ENCODE data around the gene NDUFAF4. TPM values are rescaled to one million over a fixed set of nuclear protein-coding genes. Genes with fewer than 3 reads are reported as not detected.
"Not testable (repeated sequence)": the region's sequence is repeated elsewhere in the genome, so short reads cannot be mapped to it uniquely, and the experiment has no call there.

The NDUFAF4 gene
- total RNA-seq, 1 experiment from 2014 or later, result 50.2 TPM

GRCh38 chr6:96907498-96907897 is 9.8 kb upstream of the NDUFAF4 start:
- in situ Hi-C loops (cut with HindIII; ENCODE audit: low sequenced_read_pairs), result no loop called here
- no peak for DNase-seq (ENCODE audit: low spot score)

- no peak for DNase-seq (ENCODE audit: low spot score)
- in situ Hi-C loops (cut with HindIII; ENCODE audit: low sequenced_read_pairs), result no loop called here
Observed at GRCh38 chr6:96900873-96901272, 3.2 kb upstream of the NDUFAF4 start.

- no peak for DNase-seq (ENCODE audit: low spot score)
- in situ Hi-C loops (cut with HindIII; ENCODE audit: low sequenced_read_pairs), result no loop called here
Observed at GRCh38 chr6:96899451-96899998, 1.8 kb upstream of the NDUFAF4 start.

DNA sequence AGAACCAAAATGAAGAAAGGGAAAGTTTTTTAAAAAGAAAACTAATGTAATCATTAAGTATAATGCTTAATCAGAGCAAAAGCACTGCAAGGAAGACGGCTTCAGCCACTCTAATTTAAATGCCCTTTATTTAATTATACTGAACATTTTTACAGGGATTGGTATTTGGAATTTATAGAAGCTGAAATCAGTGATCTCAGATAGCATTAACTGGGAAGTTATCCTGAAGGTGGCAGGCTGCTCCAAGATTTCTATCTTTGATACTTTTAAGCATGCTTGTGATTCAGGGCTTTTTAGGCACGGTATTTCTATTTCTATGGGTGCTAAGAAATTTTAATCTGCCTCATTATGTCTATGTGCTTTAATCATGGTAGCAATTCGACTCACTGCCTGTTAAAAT is 1.3 kb upstream of the NDUFAF4 start:
- in situ Hi-C loops (cut with HindIII; ENCODE audit: low sequenced_read_pairs), result no loop called here
- DNase-seq (ENCODE audit: low spot score), result peak; percentile 71

DNA sequence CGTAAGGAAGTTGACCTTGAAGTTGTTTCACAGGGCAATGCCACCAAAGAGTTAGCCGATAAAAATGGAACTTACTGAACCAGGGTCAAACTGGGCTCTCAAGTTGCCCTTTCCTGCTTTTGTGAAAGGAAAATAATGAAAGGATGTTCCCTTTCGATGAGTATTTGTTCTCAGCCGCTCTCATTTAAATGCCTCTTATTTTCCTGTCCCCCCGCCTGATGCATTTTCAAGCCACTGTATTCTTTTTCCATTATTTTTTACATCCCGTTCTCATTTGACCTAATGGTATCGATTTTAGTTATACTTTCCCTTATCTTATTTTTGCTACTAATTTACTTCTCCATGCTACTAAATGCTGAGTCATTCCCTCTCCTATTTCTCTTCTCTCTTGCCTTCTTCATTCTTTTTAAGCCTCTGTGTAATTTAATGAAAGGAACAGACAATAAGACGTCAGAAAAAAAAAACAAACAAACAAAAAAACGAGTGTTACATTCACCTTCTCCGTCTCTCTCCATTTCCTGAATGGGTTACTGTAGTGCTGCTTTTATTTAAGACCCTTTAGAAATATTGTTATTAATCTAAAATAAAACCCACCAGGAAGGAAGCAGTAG is 655 bp upstream of the NDUFAF4 start:
- in situ Hi-C loops (cut with HindIII; ENCODE audit: low sequenced_read_pairs), result no loop called here
- peak; percentile 19 for DNase-seq (ENCODE audit: low spot score)

DNA sequence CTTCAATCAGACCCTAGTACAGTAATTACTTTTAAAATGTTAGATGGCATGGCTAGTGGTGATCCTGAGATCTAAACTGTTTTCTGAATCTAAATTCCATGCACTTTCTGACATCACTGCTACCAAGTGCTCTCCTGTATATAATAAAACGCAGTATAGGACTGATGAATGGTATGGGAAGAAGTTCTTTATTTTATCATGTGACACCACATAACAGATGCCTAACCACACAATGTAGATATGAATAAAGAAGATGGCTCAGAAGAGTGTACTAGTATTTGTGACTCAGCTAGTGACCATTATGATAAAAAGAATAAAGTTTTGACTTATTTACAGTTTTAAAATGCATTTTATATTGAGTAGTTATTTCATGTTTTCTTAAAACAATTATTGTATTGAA is 8.5 kb downstream of the NDUFAF4 start:
- in situ Hi-C loops (cut with HindIII; ENCODE audit: low sequenced_read_pairs), result no loop called here
- DNase-seq (ENCODE audit: low spot score), result no peak

- in situ Hi-C loops (cut with HindIII; ENCODE audit: low sequenced_read_pairs), result no loop called here
- DNase-seq (ENCODE audit: low spot score), result no peak
Observed at GRCh38 chr6:96888745-96889144, 8.9 kb downstream of the NDUFAF4 start.

GRCh38 chr6:96886519-96886918 is 11.2 kb downstream of the NDUFAF4 start:
- no peak for DNase-seq (ENCODE audit: low spot score)
- in situ Hi-C loops (cut with HindIII; ENCODE audit: low sequenced_read_pairs), result no loop called here

GRCh38 chr6:96885187-96885631 is 12.5 kb downstream of the NDUFAF4 start:
- in situ Hi-C loops (cut with HindIII; ENCODE audit: low sequenced_read_pairs); DNase-seq (ENCODE audit: low spot score): not testable (repeated sequence)

DNA sequence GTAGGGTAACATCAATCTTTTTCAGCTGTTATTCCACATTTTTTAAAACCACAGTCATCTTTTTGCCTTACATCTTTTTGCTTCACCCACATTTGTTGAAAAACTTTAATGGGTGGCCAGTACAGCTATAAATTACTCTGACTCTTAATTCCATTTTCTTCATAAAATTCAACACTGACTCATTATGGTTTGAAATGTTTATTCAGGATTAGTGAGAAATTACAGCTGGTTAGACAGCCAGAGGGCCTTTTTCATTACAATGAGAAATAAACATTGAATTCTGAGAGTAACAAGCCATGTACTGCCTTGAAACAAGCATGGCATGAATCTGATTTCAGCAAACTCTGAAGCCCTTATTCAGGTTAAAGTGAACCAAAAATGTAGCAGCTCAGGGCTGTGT is 19.5 kb downstream of the NDUFAF4 start:
- in situ Hi-C loops (cut with HindIII; ENCODE audit: low sequenced_read_pairs), result no loop called here
- DNase-seq (ENCODE audit: low spot score), result no peak

GRCh38 chr6:96876886-96877545 is 20.7 kb downstream of the NDUFAF4 start:
- no peak for DNase-seq (ENCODE audit: low spot score)
- in situ Hi-C loops (cut with HindIII; ENCODE audit: low sequenced_read_pairs), result no loop called here

DNA sequence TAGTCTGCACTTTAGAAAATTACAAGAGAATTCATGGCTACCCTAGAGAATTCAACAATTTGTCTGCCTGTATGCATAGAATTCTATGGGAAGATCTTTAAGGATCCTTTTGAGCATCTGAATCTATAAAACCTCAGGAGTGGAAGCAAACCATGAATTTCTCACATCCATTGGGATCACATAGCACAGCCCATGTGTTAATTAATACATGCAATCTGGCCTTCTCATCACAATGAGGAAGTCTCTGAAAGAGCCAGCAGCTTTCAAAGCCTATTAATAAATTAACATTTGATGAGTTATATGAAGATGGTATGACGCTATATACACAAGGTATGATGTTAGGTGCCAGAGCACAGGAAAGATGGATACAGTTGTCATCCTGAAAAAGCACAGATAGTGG is 24.7 kb downstream of the NDUFAF4 start:
- DNase-seq (ENCODE audit: low spot score), result no peak
- in situ Hi-C loops (cut with HindIII; ENCODE audit: low sequenced_read_pairs), result no loop called here

GRCh38 chr6:96865055-96865405 is 32.7 kb downstream of the NDUFAF4 start:
- in situ Hi-C loops (cut with HindIII; ENCODE audit: low sequenced_read_pairs), result no loop called here

GRCh38 chr6:96864216-96865054 is 33.3 kb downstream of the NDUFAF4 start:
- in situ Hi-C loops (cut with HindIII; ENCODE audit: low sequenced_read_pairs), result no loop called here
- DNase-seq (ENCODE audit: low spot score), result no peak

More at GRCh38 chr6:96865055-96865405, 32.7 kb downstream of the NDUFAF4 start:
- no peak for DNase-seq (ENCODE audit: low spot score)

DNA sequence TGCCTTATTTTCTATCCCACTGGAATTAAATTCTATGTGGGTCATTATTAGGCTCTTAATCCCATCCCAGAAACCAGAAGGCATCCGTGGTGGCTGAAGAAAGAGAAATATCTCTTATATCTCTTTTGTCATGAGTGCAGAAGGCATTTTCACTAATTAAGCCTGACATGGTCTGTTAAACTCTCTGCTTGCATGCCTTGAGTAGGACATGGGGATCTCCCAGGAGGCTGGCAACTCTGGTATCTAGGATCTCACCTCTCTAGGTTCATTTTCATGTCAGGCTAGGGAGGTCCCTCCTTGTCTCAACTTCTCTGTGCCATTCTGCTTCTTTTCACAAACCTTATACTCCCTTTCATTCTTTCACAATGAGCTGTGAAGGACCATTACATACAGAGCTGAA is 35.1 kb downstream of the NDUFAF4 start:
- in situ Hi-C loops (cut with HindIII; ENCODE audit: low sequenced_read_pairs), result no loop called here
- no peak for DNase-seq (ENCODE audit: low spot score)

DNA sequence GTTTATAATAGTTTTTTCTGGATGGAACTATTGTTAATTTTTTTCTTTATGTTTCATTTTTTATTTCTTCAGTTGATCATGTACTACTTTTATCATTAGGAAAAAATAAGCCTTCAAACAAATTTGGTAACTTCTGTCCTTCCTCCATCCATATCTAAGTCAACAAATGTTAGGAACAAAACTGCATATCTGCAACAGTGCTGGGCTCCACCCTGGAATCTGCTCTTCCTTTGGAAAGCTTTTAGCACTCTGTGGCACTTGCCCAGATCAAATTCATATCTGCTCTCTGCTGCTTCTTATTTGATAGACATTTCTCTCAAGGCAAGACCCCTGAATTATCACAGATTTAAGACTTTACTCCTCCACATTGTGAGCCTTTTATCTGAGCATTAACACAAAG is 36.1 kb downstream of the NDUFAF4 start:
- no peak for DNase-seq (ENCODE audit: low spot score)
- in situ Hi-C loops (cut with HindIII; ENCODE audit: low sequenced_read_pairs), result no loop called here

DNA sequence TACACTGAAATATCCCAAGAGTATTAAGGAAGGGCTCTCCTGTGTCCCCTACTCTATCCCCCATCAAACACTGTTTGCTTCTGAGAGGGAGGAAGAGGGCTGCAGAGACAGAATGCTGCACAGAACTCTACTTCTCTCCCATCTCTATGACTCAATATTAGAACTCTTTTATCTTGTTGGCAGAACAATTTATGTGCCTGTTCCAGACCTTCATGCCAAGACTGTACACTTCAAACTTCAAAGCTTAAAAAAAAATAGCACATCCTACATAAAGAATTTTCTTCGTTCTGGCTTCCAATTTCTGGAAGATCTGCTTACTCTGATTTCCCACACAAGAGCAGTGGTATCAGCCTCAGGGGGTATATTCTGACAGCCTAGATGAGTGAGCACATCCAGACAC is 40.8 kb downstream of the NDUFAF4 start:
- in situ Hi-C loops (cut with HindIII; ENCODE audit: low sequenced_read_pairs), result no loop called here
- DNase-seq (ENCODE audit: low spot score), result no peak

DNA sequence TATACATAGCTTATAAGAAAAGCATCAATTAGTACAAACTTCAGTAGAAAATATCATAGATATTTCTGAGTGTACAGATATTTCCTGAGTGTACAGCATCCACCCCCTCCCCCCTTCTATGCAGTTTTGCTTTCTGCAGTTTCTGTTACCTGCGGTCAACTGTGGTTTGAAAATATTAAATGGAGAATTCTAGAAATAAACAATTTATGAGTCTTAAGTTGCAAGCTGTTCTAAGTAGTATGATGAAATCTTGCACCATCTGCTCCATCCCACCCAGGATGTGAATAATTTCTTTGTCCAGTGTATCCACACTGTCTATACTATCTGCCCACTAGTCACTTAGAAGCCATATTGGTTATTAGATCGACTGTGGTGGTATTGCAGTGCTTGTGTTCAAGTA is 44.6 kb downstream of the NDUFAF4 start:
- no peak for DNase-seq (ENCODE audit: low spot score)
- in situ Hi-C loops (cut with HindIII; ENCODE audit: low sequenced_read_pairs), result no loop called here

GRCh38 chr6:96852605-96853004 is 45.1 kb downstream of the NDUFAF4 start:
- in situ Hi-C loops (cut with HindIII; ENCODE audit: low sequenced_read_pairs), result no loop called here

GRCh38 chr6:96851858-96852257 is 45.8 kb downstream of the NDUFAF4 start:
- in situ Hi-C loops (cut with HindIII; ENCODE audit: low sequenced_read_pairs), result no loop called here

More at GRCh38 chr6:96852605-96853004, 45.1 kb downstream of the NDUFAF4 start:
- no peak for DNase-seq (ENCODE audit: low spot score)

More at GRCh38 chr6:96851858-96852257, 45.8 kb downstream of the NDUFAF4 start:
- DNase-seq (ENCODE audit: low spot score), result no peak
